Occipital lobe (tissue), 2 donors: Measurements from ENCODE around the gene BTN1A1. TPM values are rescaled to one million over a fixed set of nuclear protein-coding genes. Genes with fewer than 3 reads are reported as not detected.
"Not testable (repeated sequence)": the region's sequence is repeated elsewhere in the genome, so short reads cannot be mapped to it uniquely, and the experiment has no call there.

ENCODE experiments used
- DNase-seq: peaks from one replicate; lab custom pipeline; 2025; lab: John Stamatoyannopoulos, UW
- total RNA-seq: library from RNA; depleted of rRNA; stranded (reverse); fragments of >200 nt; gene quantifications from one replicate; pipeline ENCODE4 v1.2.3, GENCODE V29; 2014

BTN1A1 gene
- total RNA-seq, 1 donor from 2014 or later, result not detected

GRCh38 chr6:26537160-26537845 is 37.2 kb downstream of the BTN1A1 start:
- DNase-seq, result peak; percentile 82

- DNase-seq, result peak; percentile 79
These were observed 37.9 kb downstream of the BTN1A1 start, which contains the start of gene HMGN4 for GRCh38 chr6:26537846-26538571. Gene HMGN4 (plus strand): TSS chr6:26538366. CDS start chr6:26545207, 6,841 bp downstream.

- DNase-seq, result no peak
These were observed 38.4 kb downstream of the BTN1A1 start for GRCh38 chr6:26538572-26538902.

GRCh38 chr6:26539071-26539615 is 39.0 kb downstream of the BTN1A1 start:
- no peak for DNase-seq

- no peak for DNase-seq
These were observed 41.5 kb downstream of the BTN1A1 start for GRCh38 chr6:26541579-26541978.

GRCh38 chr6:26543953-26544352 is 43.9 kb downstream of the BTN1A1 start:
- DNase-seq, result no peak

- no peak for DNase-seq
These were observed 44.4 kb downstream of the BTN1A1 start for GRCh38 chr6:26544473-26544872.

- DNase-seq, result no peak
These were observed 45.5 kb downstream of the BTN1A1 start for GRCh38 chr6:26545627-26546026.

- not testable (repeated sequence) for DNase-seq
These were observed 47.3 kb downstream of the BTN1A1 start for GRCh38 chr6:26547363-26547762.

GRCh38 chr6:26550250-26550993 is 50.3 kb downstream of the BTN1A1 start:
- DNase-seq, result no peak

- no peak for DNase-seq
These were observed 52.1 kb downstream of the BTN1A1 start for GRCh38 chr6:26552205-26552604.

- DNase-seq, result no peak
These were observed 52.6 kb downstream of the BTN1A1 start for GRCh38 chr6:26552640-26553188.

GRCh38 chr6:26553264-26553634 is 53.1 kb downstream of the BTN1A1 start:
- peak; percentile 53 for DNase-seq

GRCh38 chr6:26553635-26554446 is 53.7 kb downstream of the BTN1A1 start:
- DNase-seq, result peak; percentile 51

GRCh38 chr6:26554447-26554696 is 54.3 kb downstream of the BTN1A1 start:
- DNase-seq, result no peak

GRCh38 chr6:26554697-26555504 is 54.8 kb downstream of the BTN1A1 start:
- DNase-seq, result no peak

GRCh38 chr6:26555505-26556262 is 55.6 kb downstream of the BTN1A1 start:
- no peak for DNase-seq

GRCh38 chr6:26556263-26557070 is 56.4 kb downstream of the BTN1A1 start:
- DNase-seq, result no peak
